22Rv1 (cell line): ENCODE measurements around the gene PHACTR1.

Source experiments
- CTCF ChIP-seq: fragments of 450-650 bp; IDR thresholded peaks from 2 replicates; pipeline ENCODE4 v1.5.1; 2017; ENCODE audit warnings: mild to moderate bottlenecking
- ZFX ChIP-seq: fragments of 450-650 bp; IDR thresholded peaks from 2 replicates; pipeline ENCODE4 v1.6.1; 2017; ENCODE audit warnings: antibody characterized with exemption, borderline replicate concordance

GRCh38 chr6:13009031-13009430 is 292.5 kb downstream of the PHACTR1 start:
- no peak for TF ChIP-seq CTCF
- TF ChIP-seq ZFX: no peak
